Astrocyte of the cerebellum (primary cell): Measurements from ENCODE around the gene ANKRD33B.

ENCODE experiments used
- DNase-seq: peaks from one replicate; pipeline ENCODE4 v3.0.0-alpha.2; 2011; ENCODE audit warnings: low read depth
- H3K4me3 ChIP-seq: 2 replicates; pipeline ENCODE4 v1.5.1; 2011; ENCODE audit warnings: mild to moderate bottlenecking, low read depth, low read length, moderate library complexity
- in situ Hi-C: cut with HindIII; loops from 2 replicates; pipeline ENCODE4 v1.10.0; 2017; ENCODE audit warnings: low sequenced_read_pairs
- TF ChIP-seq, protein P1 (sequence below): IDR thresholded peaks from 2 replicates; pipeline ENCODE4 v1.5.1; 2012; ENCODE audit warnings: low read length, low read depth, moderate library complexity, mild to moderate bottlenecking; ENCODE audit errors: missing control alignments

ANKRD33B gene

DNA sequence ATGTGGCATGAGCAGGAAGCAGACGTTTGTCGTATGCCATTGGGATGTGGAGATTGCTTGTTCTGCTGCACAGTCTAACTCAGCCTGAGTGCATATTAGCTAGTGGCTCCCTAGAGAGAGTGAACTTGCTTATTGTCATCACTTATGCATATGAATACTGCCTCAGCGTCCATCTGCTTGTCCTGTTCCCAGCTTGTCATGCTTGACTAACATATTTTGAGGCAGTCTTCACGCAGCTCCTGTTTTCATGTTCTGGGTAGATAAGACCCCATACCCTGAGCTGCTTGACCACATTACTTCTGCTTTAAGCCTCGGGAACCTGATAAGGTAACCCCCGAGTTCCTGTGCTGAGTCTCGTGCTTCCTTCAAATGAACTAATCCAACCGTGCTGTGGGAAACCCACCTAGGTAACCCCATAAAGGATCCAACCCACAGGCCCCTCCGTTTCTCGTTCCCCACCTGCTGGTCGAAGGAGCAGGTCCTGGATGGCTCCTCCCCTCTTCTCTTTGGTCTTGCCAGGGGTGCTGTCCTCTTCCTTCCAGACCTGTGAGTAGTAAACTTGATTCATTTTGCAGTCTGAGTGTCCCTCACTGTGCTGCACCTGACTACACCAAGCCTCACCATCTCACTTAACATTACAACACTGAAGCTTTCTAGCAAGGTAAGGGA, 25.0 kb downstream of the ANKRD33B start:
- TF ChIP-seq, protein P1, sequence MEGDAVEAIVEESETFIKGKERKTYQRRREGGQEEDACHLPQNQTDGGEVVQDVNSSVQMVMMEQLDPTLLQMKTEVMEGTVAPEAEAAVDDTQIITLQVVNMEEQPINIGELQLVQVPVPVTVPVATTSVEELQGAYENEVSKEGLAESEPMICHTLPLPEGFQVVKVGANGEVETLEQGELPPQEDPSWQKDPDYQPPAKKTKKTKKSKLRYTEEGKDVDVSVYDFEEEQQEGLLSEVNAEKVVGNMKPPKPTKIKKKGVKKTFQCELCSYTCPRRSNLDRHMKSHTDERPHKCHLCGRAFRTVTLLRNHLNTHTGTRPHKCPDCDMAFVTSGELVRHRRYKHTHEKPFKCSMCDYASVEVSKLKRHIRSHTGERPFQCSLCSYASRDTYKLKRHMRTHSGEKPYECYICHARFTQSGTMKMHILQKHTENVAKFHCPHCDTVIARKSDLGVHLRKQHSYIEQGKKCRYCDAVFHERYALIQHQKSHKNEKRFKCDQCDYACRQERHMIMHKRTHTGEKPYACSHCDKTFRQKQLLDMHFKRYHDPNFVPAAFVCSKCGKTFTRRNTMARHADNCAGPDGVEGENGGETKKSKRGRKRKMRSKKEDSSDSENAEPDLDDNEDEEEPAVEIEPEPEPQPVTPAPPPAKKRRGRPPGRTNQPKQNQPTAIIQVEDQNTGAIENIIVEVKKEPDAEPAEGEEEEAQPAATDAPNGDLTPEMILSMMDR, result no peak
- in situ Hi-C loops, result no loop called here
- no peak for DNase-seq
- no peak overlapping the region for H3K4me3 ChIP-seq

DNA sequence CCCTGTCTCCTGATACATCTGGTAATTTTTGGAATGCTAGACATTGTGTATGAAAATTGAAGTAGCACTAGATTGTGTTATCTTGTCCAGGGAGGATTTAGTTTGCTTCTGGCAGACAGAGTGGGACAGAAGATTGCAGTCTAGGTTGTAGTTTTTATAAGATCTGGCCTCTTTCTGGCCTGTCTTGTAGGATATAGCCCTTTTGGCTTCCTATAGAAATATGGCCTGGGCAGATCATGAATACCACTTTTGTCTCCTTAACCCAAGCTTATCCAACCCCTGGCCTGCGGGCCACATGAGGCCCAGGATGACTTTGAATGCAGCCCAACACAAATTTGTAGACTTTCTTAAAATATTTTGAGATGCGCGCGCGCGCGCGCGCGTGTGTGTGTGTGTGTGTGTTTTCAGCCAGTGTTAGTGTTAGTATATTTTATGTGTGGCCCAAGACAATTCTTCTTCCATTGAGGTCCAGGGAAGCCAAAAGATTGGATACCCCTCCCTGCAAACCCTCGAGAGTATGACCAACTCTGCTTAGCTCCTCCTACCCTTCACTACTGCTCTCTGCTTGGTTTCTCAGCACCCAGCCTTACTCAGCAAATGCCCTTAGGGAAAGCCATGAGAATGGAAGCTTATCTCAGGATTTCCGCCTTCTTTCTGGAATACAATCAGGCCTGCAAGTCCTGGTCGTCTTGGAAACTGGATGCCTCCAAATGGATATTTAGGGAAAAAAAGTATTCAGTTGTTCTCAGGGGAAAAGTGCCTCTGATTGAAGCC, 26.5 kb downstream of the ANKRD33B start:
- in situ Hi-C loops, result no loop called here
- no peak for DNase-seq
- TF ChIP-seq, protein P1, result no peak
- no peak overlapping the region for H3K4me3 ChIP-seq

DNA sequence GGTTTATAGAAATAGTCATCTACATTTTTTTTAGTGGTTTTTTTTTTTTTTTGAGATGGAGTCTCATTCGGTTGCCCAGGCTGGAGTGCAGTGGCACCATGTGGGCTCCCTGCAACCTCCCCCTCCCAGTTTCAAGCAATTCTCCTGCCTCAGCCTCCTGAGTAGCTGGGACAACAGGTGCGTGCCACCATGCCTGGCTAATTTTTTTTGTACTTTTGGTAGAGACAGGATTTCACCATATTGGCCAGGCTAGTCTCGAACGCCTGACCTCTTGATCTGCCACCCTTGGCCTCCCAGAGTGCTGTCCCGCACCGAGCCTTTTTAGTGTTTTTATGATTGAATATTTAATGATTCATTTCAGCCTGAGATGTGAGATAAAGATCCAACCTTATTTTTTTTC, 27.3 kb downstream of the ANKRD33B start:
- TF ChIP-seq, protein P1, result no peak
- in situ Hi-C loops, result no loop called here
- DNase-seq, result no peak
- H3K4me3 ChIP-seq, result no peak overlapping the region

DNA sequence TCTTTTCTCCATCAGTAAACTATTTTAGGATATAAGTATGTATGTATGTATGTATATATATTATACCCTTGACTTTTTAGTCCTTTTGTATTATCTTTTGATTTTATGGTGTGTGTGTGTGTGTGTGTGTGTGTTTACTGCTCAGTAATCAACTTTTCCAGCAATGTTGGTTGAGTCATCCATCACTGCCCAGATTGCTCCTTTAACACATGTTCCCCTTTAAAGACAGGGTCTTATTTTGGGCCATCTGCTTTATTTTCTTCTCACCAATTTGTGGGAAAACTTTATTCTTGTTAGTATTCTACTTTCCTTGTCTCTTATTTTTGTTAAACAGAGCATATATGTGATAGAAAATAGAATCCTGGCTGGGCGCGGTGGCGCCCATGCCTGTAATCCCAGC, 28.1 kb downstream of the ANKRD33B start:
- H3K4me3 ChIP-seq, result no peak overlapping the region
- TF ChIP-seq, protein P1, result no peak
- in situ Hi-C loops, result no loop called here
- no peak for DNase-seq

DNA sequence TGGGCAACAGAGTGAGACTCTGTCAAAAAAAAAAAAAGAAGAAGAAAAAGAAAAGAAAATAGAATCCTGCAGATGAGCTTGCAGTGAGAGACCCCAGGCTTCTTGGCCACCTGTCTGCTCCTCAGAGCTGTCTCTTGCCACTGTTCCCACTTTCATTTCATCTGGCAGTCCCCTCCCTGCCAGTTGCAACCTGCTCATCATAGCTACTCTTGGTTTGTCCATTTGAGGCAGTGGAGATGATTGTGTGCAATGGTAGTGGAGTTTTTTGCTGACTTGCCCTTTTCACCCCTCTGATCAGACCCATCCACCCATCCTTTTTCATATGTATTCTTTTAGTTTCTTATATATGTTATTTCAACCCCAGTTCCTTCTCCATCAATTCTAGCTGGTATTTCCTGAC, 28.7 kb downstream of the ANKRD33B start:
- in situ Hi-C loops, result no loop called here
- TF ChIP-seq, protein P1, result no peak
- H3K4me3 ChIP-seq, result no peak overlapping the region
- no peak for DNase-seq

DNA sequence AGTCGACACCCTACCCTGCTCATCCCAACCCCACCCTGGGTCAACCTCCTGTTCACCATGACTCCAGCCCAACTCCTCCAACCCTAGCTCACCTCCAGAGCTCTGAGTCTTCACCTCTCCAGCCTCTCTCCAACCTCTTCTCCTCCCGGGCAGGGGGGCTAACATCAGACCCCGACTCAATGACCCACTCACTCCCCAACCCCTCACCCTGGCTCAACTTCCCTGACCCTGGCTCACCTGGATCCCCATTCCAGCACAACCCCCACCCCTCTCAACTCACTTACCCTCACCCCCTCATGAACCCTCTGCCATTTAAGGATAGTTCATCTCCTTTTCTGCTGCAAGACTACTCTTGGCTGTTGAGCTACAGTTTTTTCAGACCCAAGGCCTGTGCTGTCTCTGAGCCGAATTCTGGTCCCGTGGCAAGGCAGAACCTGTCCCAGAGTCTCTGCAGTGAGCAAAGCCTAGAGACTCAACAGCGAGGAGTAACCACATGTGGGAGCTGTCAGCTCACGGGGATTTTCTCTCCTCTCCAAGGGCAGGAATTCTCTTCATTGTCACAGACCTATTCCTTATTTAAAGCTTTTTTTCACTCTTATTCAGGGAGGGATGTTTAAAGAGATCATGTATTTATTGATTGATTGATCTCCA, 29.8 kb downstream of the ANKRD33B start:
- no peak for DNase-seq
- no peak overlapping the region for H3K4me3 ChIP-seq
- TF ChIP-seq, protein P1, result no peak
- in situ Hi-C loops, result no loop called here
